ENCODE measurements around the gene KLF9. TPM values are rescaled to one million over a fixed set of nuclear protein-coding genes. Genes with fewer than 3 reads are reported as not detected.

Gene KLF9
- total and polyA plus RNA-seq, 9 of the 15 experiments (the other 6 are each of a cell fraction or from before 2014, with no cell fraction given): 3.3 to 11.9 (median 6.9) TPM

GRCh38 chr9:70413799-70414775 is at the start of gene KLF9 (continued):
- TF ChIP-seq CXXC5 (CRISPR knock-in tag; IDR thresholded peaks at IDR 0.05) (peak; percentile 48; the same call in 1 of the 2 replicates), HSF4 (CRISPR knock-in tag; IDR thresholded peaks at IDR 0.05; ENCODE audit: borderline replicate concordance) (no peak), ZKSCAN8 (CRISPR knock-in tag; IDR thresholded peaks at IDR 0.05) (no peak), IRF9 (tag; IDR thresholded peaks at IDR 0.05) (no peak), ARID1B (IDR thresholded peaks at IDR 0.05) (no peak; the same call in 1 of the 2 replicates), REST (IDR thresholded peaks at IDR 0.05; ENCODE audit: borderline replicate concordance) (peak; percentile 41; the same call in 1 of the 2 replicates), REST (CRISPR knock-in tag; IDR thresholded peaks at IDR 0.05; ENCODE audit: low read depth) (no peak), VEZF1 (CRISPR knock-in tag; IDR thresholded peaks at IDR 0.05) (peak; percentile 67), E4F1 (CRISPR knock-in tag; IDR thresholded peaks at IDR 0.05; ENCODE audit: borderline replicate concordance) (no peak), TCF7 (IDR thresholded peaks at IDR 0.05; ENCODE audit: borderline replicate concordance) (no peak)
